Activated T-helper 2 cell treated with anti-CD3 and anti-CD28 coated beads, Interferon-gamma antibody, Interleukin-2, Interleukin-4, amounts not matched to agents 10 μg/mL and 5 μg/mL and 100 μg/mL, durations not matched to agents 14 hours and 24 hours and 36 hours (primary cell): ENCODE results near the gene HNRNPCL4. TPM values are rescaled to one million over a fixed set of nuclear protein-coding genes. Genes with fewer than 3 reads are reported as not detected.
"Not testable (repeated sequence)": the region's sequence is repeated elsewhere in the genome, so short reads cannot be mapped to it uniquely, and the experiment has no call there.

Source experiments
- DNase-seq: peaks from one replicate; pipeline ENCODE4 v3.0.0; 2021; ENCODE audit warnings: low spot score
- H3K27ac Mint-ChIP-seq: one replicate; pipeline ENCODE4 v1.8.0; 2021; ENCODE audit warnings: mixed read lengths
- H3K27me3 Mint-ChIP-seq: one replicate; pipeline ENCODE4 v1.8.0; 2021; ENCODE audit warnings: low read depth, mixed read lengths
- H3K36me3 Mint-ChIP-seq: one replicate; pipeline ENCODE4 v1.8.0; 2021; ENCODE audit warnings: low read depth, mixed read lengths
- H3K4me1 Mint-ChIP-seq: one replicate; pipeline ENCODE4 v1.8.0; 2021; ENCODE audit warnings: low read depth, mixed read lengths
- H3K4me3 Mint-ChIP-seq: one replicate; pipeline ENCODE4 v1.8.0; 2021; ENCODE audit warnings: low read depth, mild to moderate bottlenecking, moderate library complexity, mixed read lengths
- H3K9me3 Mint-ChIP-seq: one replicate; pipeline ENCODE4 v1.8.0; 2021; ENCODE audit warnings: mixed read lengths
- intact Hi-C: fragments of 100-400 bp; cut with micrococcal nuclease; formaldehyde crosslinking; loops from one replicate; pipeline ENCODE4 v1.15.1; 2023
- total RNA-seq: library from RNA; stranded (reverse); gene quantifications from 2 replicates; pipeline ENCODE4 v1.2.3, GENCODE V29; 2022

Gene HNRNPCL4
- total RNA-seq = not detected in 2 replicates

- intact Hi-C loops, H3K4me1 Mint-ChIP-seq, H3K36me3 Mint-ChIP-seq, H3K27ac Mint-ChIP-seq, H3K9me3 Mint-ChIP-seq, H3K4me3 Mint-ChIP-seq, H3K27me3 Mint-ChIP-seq, DNase-seq: not testable (repeated sequence)
Measured at GRCh38 chr1:13165531-13165930, at the start of gene HNRNPCL4. TSS of gene HNRNPCL4 (minus strand) at chr1:13165631. CDS start at chr1:13165467, 164 bp downstream.

GRCh38 chr1:13208712-13209111, 43.3 kb upstream of the HNRNPCL4 start:
- H3K27ac Mint-ChIP-seq, H3K4me3 Mint-ChIP-seq, H3K27me3 Mint-ChIP-seq, intact Hi-C loops, H3K4me1 Mint-ChIP-seq, H3K9me3 Mint-ChIP-seq, H3K36me3 Mint-ChIP-seq, DNase-seq: not testable (repeated sequence)

DNA sequence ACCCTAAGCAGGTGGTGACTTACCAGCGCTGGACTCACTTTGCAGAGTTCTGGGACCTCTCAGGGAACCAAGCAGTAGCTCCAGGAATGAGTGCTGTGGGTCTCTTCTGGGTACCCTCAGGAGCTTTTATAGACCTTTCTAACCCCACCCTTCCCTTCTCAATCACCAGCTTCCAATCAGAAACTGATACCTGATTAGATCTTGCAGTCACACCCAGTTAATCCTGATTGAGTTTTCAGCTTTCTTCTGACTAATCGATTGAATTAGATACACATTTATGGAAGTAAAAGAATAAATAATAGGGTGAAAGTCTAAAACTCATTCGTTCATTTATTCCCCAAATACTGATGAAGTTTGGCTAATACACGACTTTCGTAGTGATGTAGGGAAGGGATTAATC, 35.9 kb upstream of the HNRNPCL4 start, which contains the start of gene PRAMEF13:
TSS of gene PRAMEF13 (minus strand) at position 101 of the 400 bp plus-strand sequence. CDS start 1,820 bp downstream, outside the sequence.
- H3K27me3 Mint-ChIP-seq, H3K36me3 Mint-ChIP-seq, H3K9me3 Mint-ChIP-seq, intact Hi-C loops, H3K4me3 Mint-ChIP-seq, H3K27ac Mint-ChIP-seq, DNase-seq, H3K4me1 Mint-ChIP-seq: not testable (repeated sequence)

- not testable (repeated sequence) for H3K4me3 Mint-ChIP-seq
Measured at GRCh38 chr1:13171548-13171947, 6.1 kb upstream of the HNRNPCL4 start, which contains the start of gene PRAMEF9. TSS of gene PRAMEF9 (plus strand) at chr1:13171848. CDS start at chr1:13175281, 3,433 bp downstream.

DNA sequence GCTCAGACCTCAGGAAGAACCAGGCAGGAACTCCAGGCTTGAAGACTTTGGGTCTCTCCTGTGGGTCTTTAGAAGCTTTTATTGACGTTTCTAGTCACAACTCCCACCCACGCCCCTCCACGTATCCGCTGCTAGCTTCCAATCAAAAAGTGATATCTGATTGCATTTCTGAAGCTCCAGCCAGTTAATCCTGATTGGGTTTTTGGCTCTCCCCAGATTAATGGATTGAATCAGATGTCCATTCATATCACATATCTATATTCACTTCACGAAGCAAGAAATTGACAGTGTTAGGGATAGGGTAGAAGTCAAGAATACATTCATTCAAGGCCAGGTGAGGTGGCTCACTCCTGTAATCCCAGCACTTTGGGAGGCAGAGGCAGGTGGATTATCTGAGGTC, 9.5 kb downstream of the HNRNPCL4 start, which contains the start of gene PRAMEF26:
TSS of gene PRAMEF26 (minus strand) at position 101 of the 400 bp plus-strand sequence. CDS start 2,914 bp downstream, outside the sequence.
- H3K4me1 Mint-ChIP-seq, H3K4me3 Mint-ChIP-seq, H3K9me3 Mint-ChIP-seq, intact Hi-C loops, H3K27me3 Mint-ChIP-seq, H3K27ac Mint-ChIP-seq, DNase-seq, H3K36me3 Mint-ChIP-seq: not testable (repeated sequence)

More at GRCh38 chr1:13171548-13171947, 6.1 kb upstream of the HNRNPCL4 start, which contains the start of gene PRAMEF9:
- DNase-seq, H3K27ac Mint-ChIP-seq, H3K9me3 Mint-ChIP-seq, intact Hi-C loops, H3K4me1 Mint-ChIP-seq, H3K27me3 Mint-ChIP-seq, H3K36me3 Mint-ChIP-seq: not testable (repeated sequence)

DNA sequence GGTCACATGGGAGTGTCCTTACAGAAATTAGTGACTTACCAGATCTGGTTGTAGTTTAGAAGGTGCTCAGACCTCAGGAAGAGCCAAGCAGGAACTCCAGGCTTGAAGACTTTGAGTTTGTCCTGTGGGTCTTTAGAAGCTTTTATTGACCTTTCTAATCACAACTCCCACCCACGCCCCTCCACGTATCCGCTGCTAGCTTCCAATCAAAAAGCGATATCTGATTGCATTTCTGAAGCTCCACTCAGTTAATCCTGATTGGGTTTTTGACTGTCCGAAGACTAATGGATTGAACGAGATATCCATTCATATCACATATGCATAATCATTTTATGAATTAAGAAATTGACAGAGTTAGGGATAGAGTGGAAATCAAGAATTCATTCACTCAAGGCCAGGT, 48.7 kb downstream of the HNRNPCL4 start, which contains the start of gene HNRNPCL2:
TSS of gene HNRNPCL2 (minus strand) at position 101 of the 400 bp plus-strand sequence. CDS start 454 bp downstream, outside the sequence.
- DNase-seq, H3K27ac Mint-ChIP-seq, H3K9me3 Mint-ChIP-seq, intact Hi-C loops, H3K4me1 Mint-ChIP-seq, H3K36me3 Mint-ChIP-seq, H3K4me3 Mint-ChIP-seq, H3K27me3 Mint-ChIP-seq: not testable (repeated sequence)

Other genes starting within 250 kb of the HNRNPCL4 start
- gene PRAMEF7, start 249.0 kb downstream of the HNRNPCL4 start, total RNA-seq = not detected in 2 replicates
- gene PRAMEF6, start 218.1 kb downstream of the HNRNPCL4 start, total RNA-seq = not detected in 2 replicates
- gene PRAMEF27, start 109.1 kb downstream of the HNRNPCL4 start, total RNA-seq = not detected in 2 replicates
- not detected in 2 replicates for gene HNRNPCL3, start 104.9 kb downstream of the HNRNPCL4 start, total RNA-seq
- gene PRAMEF25, start 94.9 kb downstream of the HNRNPCL4 start, total RNA-seq = not detected in 2 replicates
- gene HNRNPCL2, start 48.8 kb downstream of the HNRNPCL4 start, total RNA-seq = not detected in 2 replicates
- gene PRAMEF26, start 9.6 kb downstream of the HNRNPCL4 start, total RNA-seq = not detected in 2 replicates
- gene PRAMEF9, start 6.2 kb upstream of the HNRNPCL4 start, total RNA-seq = not detected in 2 replicates
- not detected in 2 replicates for gene PRAMEF13, start 35.8 kb upstream of the HNRNPCL4 start, total RNA-seq
- not detected in 2 replicates for gene PRAMEF18, start 60.5 kb upstream of the HNRNPCL4 start, total RNA-seq
- gene PRAMEF5, start 88.6 kb upstream of the HNRNPCL4 start, total RNA-seq = not detected in 2 replicates
- not detected in 2 replicates for gene PRAMEF8, start 119.5 kb upstream of the HNRNPCL4 start, total RNA-seq
- not detected in 2 replicates for gene PRAMEF33, start 137.9 kb upstream of the HNRNPCL4 start, total RNA-seq
- not detected in 2 replicates for gene PRAMEF15, start 149.9 kb upstream of the HNRNPCL4 start, total RNA-seq
- not detected in 2 replicates for gene PRAMEF14, start 181.5 kb upstream of the HNRNPCL4 start, total RNA-seq
- gene PRAMEF19, start 206.3 kb upstream of the HNRNPCL4 start, total RNA-seq = not detected in 2 replicates
- gene PRAMEF17, start 224.0 kb upstream of the HNRNPCL4 start, total RNA-seq = not detected in 2 replicates
- not detected in 2 replicates for gene PRAMEF20, start 244.8 kb upstream of the HNRNPCL4 start, total RNA-seq